Mesothelial cell of epicardium (in vitro differentiated cells): ENCODE results near the gene TCHHL1. TPM values are rescaled to one million over a fixed set of nuclear protein-coding genes. Genes with fewer than 3 reads are reported as not detected.

Source experiments
- DNase-seq, 2 experiments: peaks; one replicate each; pipeline ENCODE4 v3.0.0; 2021; ENCODE audit warnings: low spot score in 2 of 2; ENCODE audit not compliant: unreplicated experiment in 2 of 2
- H3K27ac Mint-ChIP-seq: 2 replicates; pipeline ENCODE4 v1.8.0; 2021; ENCODE audit warnings: mixed read lengths
- H3K27me3 Mint-ChIP-seq: 2 replicates; pipeline ENCODE4 v1.8.0; 2021; ENCODE audit warnings: low read depth, mixed read lengths
- H3K36me3 Mint-ChIP-seq: 2 replicates; pipeline ENCODE4 v1.8.0; 2021; ENCODE audit warnings: mixed read lengths
- H3K4me1 Mint-ChIP-seq: 2 replicates; pipeline ENCODE4 v1.8.0; 2021; ENCODE audit warnings: mixed read lengths
- H3K4me3 Mint-ChIP-seq: 2 replicates; pipeline ENCODE4 v1.8.0; 2021; ENCODE audit warnings: mild to moderate bottlenecking, moderate library complexity, mixed read lengths
- H3K9me3 Mint-ChIP-seq: 2 replicates; pipeline ENCODE4 v1.8.0; 2021; ENCODE audit warnings: mixed read lengths
- total RNA-seq: library from RNA; stranded (reverse); gene quantifications from 3 replicates; pipeline ENCODE4 v1.2.1, GENCODE V29; 2021
- TF ChIP-seq, protein P1 (sequence below): fragments of 200-600 bp; sonication (generic); IDR thresholded peaks from one replicate; pipeline ENCODE4 v1.5.0; 2021; ENCODE audit warnings: antibody characterized with exemption; ENCODE audit not compliant: unreplicated experiment

TCHHL1 gene
- total RNA-seq, 1 donor from 2014 or later, result not detected

DNA sequence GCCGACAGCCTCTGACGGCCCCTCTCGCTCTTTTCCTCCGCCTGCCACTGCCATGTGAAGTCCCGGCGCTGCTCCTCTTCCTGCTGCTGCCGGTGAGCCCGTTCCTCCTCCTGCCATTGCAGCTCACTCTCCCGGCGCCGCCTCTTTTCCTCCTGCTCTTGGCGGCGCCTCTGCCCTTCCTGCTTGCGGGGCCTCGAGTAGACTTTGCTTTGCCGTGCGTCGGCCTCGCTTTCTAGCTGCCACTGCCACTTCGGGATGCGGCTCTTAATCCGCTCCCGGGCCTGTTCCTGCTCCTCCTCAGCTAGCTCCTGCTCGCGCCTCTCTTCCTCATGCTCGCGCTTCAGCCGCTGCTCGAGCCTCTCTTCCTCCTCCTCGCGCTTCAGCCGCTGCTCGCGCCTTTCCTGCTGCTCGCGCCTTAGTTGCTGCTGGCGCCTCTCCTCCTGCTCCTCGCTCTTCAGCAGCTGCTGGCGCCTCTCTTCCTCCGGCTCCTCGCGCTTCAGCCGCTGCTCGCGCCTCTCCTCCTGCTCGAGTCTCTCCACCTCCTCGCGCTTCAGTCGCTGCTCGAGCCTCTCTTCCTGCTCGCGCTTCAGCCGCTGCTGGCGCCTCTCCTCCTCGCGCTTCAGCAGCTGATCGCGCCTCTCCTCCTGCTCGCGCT lies 22.1 kb upstream of the TCHHL1 start:
- Mint-ChIP-seq H3K4me1 (no peaks in the 10 kb centered on the region), H3K4me3 (no peak overlapping the region), H3K27me3 (peaks cover 1% of the 10 kb centered on the region), H3K9me3 (peaks cover 7% of the 10 kb centered on the region), H3K36me3 (no peaks in the 10 kb centered on the region), H3K27ac (no peak overlapping the region)
- TF ChIP-seq, protein P1, sequence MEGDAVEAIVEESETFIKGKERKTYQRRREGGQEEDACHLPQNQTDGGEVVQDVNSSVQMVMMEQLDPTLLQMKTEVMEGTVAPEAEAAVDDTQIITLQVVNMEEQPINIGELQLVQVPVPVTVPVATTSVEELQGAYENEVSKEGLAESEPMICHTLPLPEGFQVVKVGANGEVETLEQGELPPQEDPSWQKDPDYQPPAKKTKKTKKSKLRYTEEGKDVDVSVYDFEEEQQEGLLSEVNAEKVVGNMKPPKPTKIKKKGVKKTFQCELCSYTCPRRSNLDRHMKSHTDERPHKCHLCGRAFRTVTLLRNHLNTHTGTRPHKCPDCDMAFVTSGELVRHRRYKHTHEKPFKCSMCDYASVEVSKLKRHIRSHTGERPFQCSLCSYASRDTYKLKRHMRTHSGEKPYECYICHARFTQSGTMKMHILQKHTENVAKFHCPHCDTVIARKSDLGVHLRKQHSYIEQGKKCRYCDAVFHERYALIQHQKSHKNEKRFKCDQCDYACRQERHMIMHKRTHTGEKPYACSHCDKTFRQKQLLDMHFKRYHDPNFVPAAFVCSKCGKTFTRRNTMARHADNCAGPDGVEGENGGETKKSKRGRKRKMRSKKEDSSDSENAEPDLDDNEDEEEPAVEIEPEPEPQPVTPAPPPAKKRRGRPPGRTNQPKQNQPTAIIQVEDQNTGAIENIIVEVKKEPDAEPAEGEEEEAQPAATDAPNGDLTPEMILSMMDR, result no peak
- DNase-seq, result no peak

DNA sequence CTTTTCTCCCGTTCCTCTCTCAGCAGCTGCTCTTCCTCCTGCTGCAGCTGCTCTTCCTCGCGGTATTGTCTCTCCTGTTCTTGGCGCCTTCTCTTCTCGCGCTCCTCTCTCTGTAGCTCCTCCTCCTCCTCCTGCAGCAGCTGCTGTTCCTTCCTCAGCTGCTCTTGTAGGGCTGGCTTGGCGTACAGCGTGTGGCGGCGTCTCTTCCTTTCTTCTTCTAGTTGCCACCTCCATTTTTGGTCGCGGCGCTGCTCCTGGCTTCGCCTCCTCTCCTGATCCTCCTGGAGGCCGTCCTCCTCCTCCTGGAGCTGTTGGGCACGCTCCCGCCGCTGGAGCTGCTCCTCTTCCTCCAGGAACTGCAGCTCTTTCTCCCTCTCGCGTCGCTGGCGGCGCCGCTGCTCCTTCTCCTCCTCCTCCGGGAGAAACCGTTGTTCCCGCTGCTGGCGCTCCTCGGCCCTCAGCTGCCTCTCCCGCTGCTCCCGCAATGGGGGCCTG lies 21.5 kb upstream of the TCHHL1 start:
- H3K9me3 Mint-ChIP-seq, result peaks cover 5% of the 10 kb centered on the region
- H3K4me1 Mint-ChIP-seq, result no peaks in the 10 kb centered on the region
- DNase-seq, result no peak
- no peak overlapping the region for H3K27ac Mint-ChIP-seq
- peaks cover 3% of the 10 kb centered on the region for H3K27me3 Mint-ChIP-seq
- no peak overlapping the region for H3K4me3 Mint-ChIP-seq
- H3K36me3 Mint-ChIP-seq, result no peaks in the 10 kb centered on the region
- TF ChIP-seq, protein P1, result no peak

DNA sequence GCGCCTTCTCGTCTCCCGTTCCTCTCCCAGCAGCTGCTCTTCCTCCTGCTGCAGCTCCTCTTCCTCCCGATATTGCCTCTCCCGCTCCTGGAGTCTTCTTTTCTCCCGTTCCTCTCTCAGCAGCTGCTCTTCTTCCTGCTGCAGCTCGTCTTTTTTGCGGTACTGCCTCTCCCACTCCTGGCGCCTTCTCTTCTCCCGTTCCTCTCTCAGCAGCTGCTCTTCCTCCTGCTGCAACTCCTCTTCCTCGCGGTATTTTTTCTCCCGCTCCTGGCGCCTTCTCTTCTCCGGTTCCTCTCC lies 21.1 kb upstream of the TCHHL1 start:
- Mint-ChIP-seq H3K27ac (no peak overlapping the region), H3K9me3 (peaks cover 5% of the 10 kb centered on the region), H3K4me1 (no peaks in the 10 kb centered on the region), H3K4me3 (no peak overlapping the region), H3K27me3 (peaks cover 6% of the 10 kb centered on the region), H3K36me3 (no peaks in the 10 kb centered on the region)
- DNase-seq, result no peak
- TF ChIP-seq, protein P1, result no peak

DNA sequence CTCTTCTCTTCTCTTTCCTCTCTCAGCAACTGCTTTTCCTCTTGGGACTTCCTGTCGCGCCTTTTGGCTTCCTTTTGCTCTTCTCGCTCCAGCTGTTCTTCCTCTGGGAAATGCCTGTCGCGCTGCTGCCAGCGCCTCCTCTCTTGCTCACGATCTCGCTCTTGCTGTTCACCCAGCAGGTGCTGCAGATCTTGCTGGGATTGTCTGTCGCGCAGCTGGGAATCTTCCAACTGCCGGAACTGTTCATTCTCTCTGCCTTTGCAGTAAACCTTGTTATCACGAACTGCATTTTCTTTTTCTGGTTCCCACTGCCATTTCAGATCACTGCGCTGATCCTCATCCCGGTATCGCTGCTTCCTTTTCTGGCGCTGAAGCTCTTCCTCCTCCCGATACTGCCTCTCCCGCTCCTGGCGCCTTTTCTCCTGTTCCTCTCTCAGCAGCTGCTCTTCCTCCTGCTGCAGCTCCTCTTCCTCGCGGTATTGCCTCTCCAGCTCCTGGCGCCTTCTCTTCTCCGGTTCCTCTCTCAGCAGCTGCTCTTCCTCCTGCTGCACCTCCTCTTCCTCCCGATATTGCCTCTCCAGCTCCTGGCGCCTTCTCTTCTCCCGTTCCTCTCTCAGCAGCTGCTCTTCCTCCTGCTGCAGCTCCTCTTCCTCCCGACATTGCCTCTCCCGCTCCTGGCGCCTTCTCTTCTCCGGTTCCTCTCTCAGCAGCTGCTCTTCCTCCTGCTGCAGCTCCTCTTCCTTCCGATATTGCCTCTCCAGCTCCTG lies 20.6 kb upstream of the TCHHL1 start:
- Mint-ChIP-seq H3K4me1 (no peaks in the 10 kb centered on the region), H3K36me3 (no peaks in the 10 kb centered on the region), H3K27me3 (peaks cover 8% of the 10 kb centered on the region), H3K9me3 (peaks cover 5% of the 10 kb centered on the region), H3K4me3 (no peak overlapping the region), H3K27ac (no peak overlapping the region)
- no peak for DNase-seq
- TF ChIP-seq, protein P1, result no peak

DNA sequence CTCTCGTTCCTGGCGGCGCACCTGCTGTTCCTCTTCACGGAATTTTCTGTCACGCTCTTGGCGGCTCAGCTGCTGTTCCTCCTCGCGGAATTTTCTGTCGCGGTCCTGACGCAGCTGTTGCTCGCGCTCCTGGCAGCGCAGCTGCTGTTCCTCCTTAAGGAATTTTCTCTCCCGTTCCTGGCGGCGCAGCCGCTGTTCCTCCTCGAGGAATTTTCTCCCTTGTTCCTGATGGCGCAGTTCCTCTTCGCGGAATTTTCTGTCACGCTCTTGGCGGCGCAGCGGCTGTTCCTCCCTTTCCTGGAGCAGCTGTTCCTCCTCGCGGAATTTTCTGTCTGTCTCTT lies 20.0 kb upstream of the TCHHL1 start:
- DNase-seq, result no peak
- Mint-ChIP-seq H3K4me1 (no peaks in the 10 kb centered on the region), H3K9me3 (peaks cover 5% of the 10 kb centered on the region), H3K36me3 (no peaks in the 10 kb centered on the region), H3K4me3 (no peak overlapping the region), H3K27me3 (peaks cover 8% of the 10 kb centered on the region), H3K27ac (no peak overlapping the region)
- TF ChIP-seq, protein P1, result no peak
